LNCAP (cell line): Measurements from ENCODE around the gene CHRNE.

ENCODE experiments used
- CTCF ChIP-seq: fragments of 450-650 bp; IDR thresholded peaks from 2 replicates; pipeline ENCODE4 v1.5.1; 2017; ENCODE audit warnings: mild to moderate bottlenecking

The CHRNE gene

GRCh38 chr17:4937553-4937952 lies 34.7 kb upstream of the CHRNE start:
- no peak for TF ChIP-seq CTCF

- no peak for TF ChIP-seq CTCF
Measured at GRCh38 chr17:4936436-4936835, 33.5 kb upstream of the CHRNE start.

- no peak for TF ChIP-seq CTCF
Measured at GRCh38 chr17:4935650-4936049, 32.8 kb upstream of the CHRNE start.

GRCh38 chr17:4934173-4934979 lies 31.5 kb upstream of the CHRNE start:
- TF ChIP-seq CTCF, result no peak

- no peak for TF ChIP-seq CTCF
Measured at GRCh38 chr17:4933646-4934045, 30.7 kb upstream of the CHRNE start.

- TF ChIP-seq CTCF, result no peak
Measured at GRCh38 chr17:4932756-4933155, 29.9 kb upstream of the CHRNE start.

- no peak for TF ChIP-seq CTCF
Measured at GRCh38 chr17:4931963-4932362, 29.1 kb upstream of the CHRNE start, which contains the start of gene GP1BA. GP1BA (plus strand) TSS chr17:4932277; CDS start chr17:4932605, 328 bp downstream.
